Dedifferentiated amniotic fluid mesenchymal stem cell (primary cell): ENCODE data around the gene SYT9.
"Not testable (repeated sequence)": the region's sequence is repeated elsewhere in the genome, so short reads cannot be mapped to it uniquely, and the experiment has no call there.

Source experiments
- DNase-seq: peaks from one replicate; pipeline ENCODE4 v3.0.0-alpha.2; 2016; ENCODE audit errors: extremely low spot score

Gene SYT9

DNA sequence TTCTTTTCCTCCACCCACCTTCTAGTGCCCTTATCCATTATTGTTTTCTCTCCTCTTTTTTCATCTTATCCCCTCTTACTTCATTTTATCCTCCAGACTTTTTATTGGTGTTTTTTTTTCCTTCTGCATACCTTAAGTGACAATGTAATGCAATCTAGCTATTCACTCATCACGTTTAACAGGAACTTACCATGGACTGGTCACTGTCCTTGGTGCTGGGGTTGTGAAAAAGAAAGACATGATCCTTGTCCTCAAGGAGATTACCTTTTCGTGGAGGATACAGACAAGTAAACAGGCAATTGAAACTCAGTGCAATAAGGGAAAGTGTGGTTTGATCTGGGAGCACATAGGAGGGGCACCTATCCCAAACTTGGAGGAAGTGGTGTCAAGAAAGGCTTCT is 20.7 kb downstream of the SYT9 start:
- DNase-seq, result no peak

DNA sequence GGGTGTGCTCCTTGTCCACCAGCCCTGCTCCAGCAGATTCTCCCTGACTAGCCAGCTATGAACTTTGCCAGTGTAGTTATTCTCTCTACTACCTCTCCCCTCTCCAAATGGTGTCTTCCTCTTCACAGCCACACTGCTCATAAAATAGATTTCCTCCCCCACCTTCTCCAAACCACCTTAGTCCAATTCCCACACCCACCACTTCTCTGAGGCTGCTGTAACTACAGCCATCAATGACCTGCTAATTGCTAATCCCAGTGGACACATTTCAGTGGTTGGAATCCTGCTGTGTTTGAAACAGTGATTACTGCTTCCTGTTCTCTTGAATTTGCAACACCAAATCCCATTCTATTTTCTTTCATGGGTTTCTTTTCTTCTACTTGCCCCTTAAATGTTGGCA is 23.4 kb downstream of the SYT9 start:
- DNase-seq, result no peak

- DNase-seq, result no peak
Observed at GRCh38 chr11:7278314-7278917, 26.7 kb downstream of the SYT9 start.

DNA sequence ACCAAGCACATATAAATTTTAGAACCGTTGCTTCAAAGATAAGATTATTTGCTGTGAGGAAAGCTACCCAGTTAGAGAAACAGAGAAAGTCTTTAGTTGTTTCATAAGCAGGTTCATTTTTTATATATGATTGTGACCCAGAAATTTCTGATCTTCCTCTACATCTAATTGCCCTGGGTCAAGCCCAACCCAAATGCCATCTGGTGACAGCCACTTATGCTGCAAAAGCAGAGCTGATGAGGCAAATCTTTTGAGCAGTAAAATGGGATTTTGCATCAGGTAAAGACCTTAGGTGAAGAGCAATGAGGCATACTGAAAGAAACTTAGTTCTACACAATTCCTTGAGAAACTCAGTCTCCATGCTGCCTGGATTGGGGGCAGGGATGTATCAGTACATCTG is 28.0 kb downstream of the SYT9 start:
- no peak for DNase-seq

DNA sequence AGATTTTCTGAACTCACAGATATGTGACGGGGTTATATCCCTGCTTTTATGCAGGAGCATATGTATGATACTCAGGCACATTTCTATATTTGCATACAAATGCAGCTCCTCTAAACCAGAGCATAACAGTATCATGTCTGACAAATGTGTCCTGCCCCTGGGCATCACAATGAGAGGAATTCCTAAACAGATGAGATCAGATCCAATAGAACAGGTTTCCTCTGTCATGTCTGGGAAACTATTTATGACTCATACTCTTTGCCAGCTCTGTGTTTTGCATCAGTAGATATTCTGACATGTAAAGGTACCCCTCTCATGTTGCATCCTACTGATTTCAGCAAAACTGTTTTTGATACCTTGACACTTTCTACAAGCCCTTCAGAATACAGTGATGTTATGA is 29.4 kb downstream of the SYT9 start:
- DNase-seq, result no peak

DNA sequence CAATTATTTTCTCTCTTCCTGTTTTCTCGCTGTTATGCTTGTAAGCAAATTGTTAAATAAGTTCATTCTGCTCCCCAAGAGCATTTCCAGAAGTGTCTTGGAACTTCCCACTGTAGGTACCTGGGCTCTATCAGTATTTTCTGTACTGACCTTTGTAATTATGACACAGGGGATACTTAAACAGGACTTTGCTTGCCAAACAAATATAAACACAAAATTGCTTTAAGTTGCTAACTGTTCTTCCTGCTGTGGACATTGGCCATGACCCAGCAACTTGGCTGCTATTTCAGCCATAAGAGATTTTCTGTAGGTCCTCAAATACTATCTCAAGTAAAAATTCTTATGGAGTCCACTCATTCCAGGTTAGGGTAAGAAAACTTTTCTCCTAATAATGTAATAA is 30.1 kb downstream of the SYT9 start:
- DNase-seq, result no peak

GRCh38 chr11:7286178-7286577 is 34.5 kb downstream of the SYT9 start:
- DNase-seq, result no peak

GRCh38 chr11:7291100-7291829 is 39.6 kb downstream of the SYT9 start:
- DNase-seq, result no peak

DNA sequence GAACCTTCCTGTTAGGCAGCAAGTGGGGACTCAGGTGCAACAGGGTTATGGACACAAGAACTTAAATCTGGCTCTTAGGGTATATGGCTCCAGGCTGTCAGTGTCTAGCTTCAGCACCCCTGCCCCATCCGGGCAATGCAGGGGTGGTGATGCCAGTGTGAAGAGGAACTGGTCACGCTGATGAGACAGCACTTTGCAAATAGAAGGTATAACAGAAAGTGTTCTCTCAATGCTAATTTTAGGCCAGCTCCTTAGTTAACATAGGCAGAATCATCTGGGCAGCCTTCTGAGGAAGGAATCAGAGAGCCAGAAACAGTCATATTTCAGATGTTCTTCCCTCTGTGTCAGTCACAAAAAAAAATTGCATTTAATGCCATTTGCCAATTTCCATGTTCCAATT is 41.2 kb downstream of the SYT9 start:
- no peak for DNase-seq

GRCh38 chr11:7299393-7299792 is 47.7 kb downstream of the SYT9 start:
- DNase-seq, result no peak

GRCh38 chr11:7300281-7300680 is 48.6 kb downstream of the SYT9 start:
- DNase-seq, result no peak

GRCh38 chr11:7303146-7303545 is 51.4 kb downstream of the SYT9 start:
- no peak for DNase-seq

- no peak for DNase-seq
Observed at GRCh38 chr11:7306900-7307299, 55.2 kb downstream of the SYT9 start.

- DNase-seq, result no peak
Observed at GRCh38 chr11:7307836-7308235, 56.1 kb downstream of the SYT9 start.

- no peak for DNase-seq
Observed at GRCh38 chr11:7311903-7312302, 60.2 kb downstream of the SYT9 start.

- no peak for DNase-seq
Observed at GRCh38 chr11:7314811-7315604, 63.3 kb downstream of the SYT9 start.

- DNase-seq, result no peak
Observed at GRCh38 chr11:7319501-7319900, 67.8 kb downstream of the SYT9 start.

- no peak for DNase-seq
Observed at GRCh38 chr11:7320306-7320705, 68.6 kb downstream of the SYT9 start.

DNA sequence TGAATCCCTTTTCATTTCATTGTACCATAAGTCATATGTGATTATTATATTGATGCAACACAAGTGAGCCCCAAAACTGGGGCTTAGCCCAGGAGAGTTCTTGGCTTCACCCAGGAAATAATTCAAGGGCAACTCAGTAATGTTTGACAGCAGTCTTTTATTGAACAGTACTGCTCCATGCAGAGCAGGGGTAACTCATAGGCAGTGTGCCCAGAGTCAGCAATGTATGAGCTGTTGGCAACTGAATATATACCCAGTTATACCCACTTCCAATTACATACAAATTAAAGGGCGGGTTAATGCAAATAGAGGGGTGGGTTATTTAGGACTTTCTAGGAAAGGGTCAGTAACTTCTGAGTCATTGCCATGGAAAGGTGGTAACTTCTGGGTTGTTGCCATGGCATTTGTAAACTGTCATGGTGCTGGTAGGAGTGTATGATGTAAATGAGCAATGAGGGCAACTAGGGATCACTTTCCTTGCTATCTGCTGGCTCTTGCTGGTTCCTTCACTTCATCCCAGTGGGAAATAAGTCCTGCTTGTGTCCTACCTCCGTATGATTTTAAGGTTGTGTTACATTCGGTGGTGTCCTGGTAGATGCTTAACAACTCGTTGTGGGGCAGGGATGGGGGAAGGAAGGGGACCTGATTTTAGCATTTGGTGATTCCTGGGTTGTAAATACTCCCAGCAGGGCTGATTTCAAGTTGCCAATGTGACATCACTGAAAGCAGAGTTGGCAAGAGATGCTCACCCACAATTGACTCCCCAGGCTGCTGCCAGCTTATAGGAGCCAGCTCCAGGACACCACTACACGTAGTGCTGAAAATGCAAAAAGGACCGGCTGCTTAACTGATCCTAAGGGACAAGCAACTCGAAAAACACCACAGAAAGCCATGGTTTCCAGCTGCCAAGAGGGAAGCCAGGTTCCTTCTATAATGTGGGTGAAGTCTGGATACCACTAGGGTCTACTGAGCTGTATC is 70.1 kb downstream of the SYT9 start:
- no peak for DNase-seq

DNA sequence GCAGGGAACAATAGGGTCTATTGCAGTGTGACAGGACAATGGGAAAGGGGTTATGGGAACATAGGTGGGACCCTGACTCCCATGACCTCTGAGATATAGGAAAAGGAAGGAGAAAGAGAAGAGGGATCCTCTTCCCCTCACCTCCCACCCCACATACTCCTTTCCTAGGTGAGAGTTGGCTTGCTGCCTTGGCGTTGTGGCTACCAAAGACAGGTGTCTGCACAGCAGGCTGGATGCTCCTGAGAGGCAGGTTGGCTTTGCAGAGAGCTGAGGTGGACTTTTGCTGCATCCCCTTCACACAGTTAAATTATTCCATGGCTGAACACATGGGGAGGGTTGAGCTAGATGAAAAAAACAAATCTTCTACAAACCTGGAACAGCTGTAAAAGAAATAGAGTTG is 80.7 kb downstream of the SYT9 start:
- DNase-seq, result no peak

DNA sequence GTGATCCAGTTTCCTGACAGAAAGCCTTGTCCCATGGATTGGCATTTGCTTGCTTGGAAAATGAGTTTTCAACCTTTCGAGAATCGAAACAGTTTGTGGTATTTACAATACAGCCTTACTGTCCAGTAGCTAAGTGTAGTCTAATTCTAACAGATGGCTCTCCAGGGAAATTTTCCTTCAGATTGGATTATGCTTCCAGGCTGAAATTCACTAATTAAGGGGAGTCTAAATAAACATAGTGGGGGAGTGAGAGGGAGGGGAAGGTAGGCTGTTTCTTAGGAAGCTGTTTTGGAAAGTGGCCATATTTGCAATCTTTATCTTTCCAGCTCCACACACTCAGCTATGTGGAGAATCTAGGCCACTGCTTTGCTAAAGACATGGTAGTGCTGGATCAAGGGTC is 81.3 kb downstream of the SYT9 start:
- DNase-seq, result no peak

DNA sequence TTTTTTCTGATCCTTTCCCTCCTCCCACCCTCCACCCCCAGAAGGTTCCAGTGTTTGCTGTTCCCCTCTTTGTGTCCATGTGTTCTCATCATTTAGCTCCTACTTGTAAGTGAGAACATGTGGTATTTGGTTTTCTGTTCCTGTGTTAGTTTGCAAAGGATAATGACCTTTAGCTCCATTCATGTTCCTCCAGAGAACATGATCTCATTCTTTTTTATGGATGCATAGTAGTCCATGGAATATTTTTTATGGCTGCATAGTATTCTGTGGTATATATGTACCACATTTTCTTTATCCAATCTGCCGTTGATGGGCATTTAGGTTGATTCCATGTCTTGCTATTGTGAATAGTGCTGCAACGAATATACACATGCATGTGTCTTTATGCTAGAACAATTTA is 83.7 kb downstream of the SYT9 start:
- DNase-seq, result not testable (repeated sequence)
